ENCODE data around the gene HAUS8.

Gene HAUS8

GRCh38 chr19:17086120-17086519, 10.9 kb upstream of the HAUS8 start:
- no peak overlapping the region for H3K4me3 ChIP-seq (ENCODE audit: extremely low read depth, insufficient read depth, low read length, poor library complexity, severe bottlenecking)
- H3K27ac ChIP-seq (ENCODE audit: low read depth, low read length, severe bottlenecking): peak overlapping the region; percentile 16
- peaks cover 35% of the 10 kb centered on the region for H3K4me1 ChIP-seq (ENCODE audit: control insufficient read depth, insufficient read depth, low read length, poor library complexity, severe bottlenecking)
- peaks cover 60% of the 10 kb centered on the region for H3K36me3 ChIP-seq (ENCODE audit: control insufficient read depth, insufficient read depth, low read length)
- WGBS, 2 experiments (ENCODE audit: insufficient coverage in 2 of 2): 94 to 96% methylated on average over 13 to 14 of the region's 14 CpGs
- peaks cover 3% of the 10 kb centered on the region for H3K9me3 ChIP-seq (ENCODE audit: control insufficient read depth, low read length)

GRCh38 chr19:17081672-17082630, 6.7 kb upstream of the HAUS8 start:
- 90% methylated on average over 11 to 15 of the region's 20 CpGs for WGBS, 2 experiments (ENCODE audit: insufficient coverage in 2 of 2)
- peaks cover 41% of the 10 kb centered on the region for H3K4me1 ChIP-seq (ENCODE audit: control insufficient read depth, insufficient read depth, low read length, poor library complexity, severe bottlenecking)
- no peaks in the 10 kb centered on the region for H3K9me3 ChIP-seq (ENCODE audit: control insufficient read depth, low read length)
- no peak overlapping the region for H3K4me3 ChIP-seq (ENCODE audit: extremely low read depth, insufficient read depth, low read length, poor library complexity, severe bottlenecking)
- no peak overlapping the region for H3K27ac ChIP-seq (ENCODE audit: low read depth, low read length, severe bottlenecking)
- H3K36me3 ChIP-seq (ENCODE audit: control insufficient read depth, insufficient read depth, low read length): peaks cover 56% of the 10 kb centered on the region

GRCh38 chr19:17080440-17080801, 5.2 kb upstream of the HAUS8 start:
- Histone ChIP-seq H3K4me3 (ENCODE audit: extremely low read depth, insufficient read depth, low read length, poor library complexity, severe bottlenecking) (no peak overlapping the region), H3K9me3 (ENCODE audit: control insufficient read depth, low read length) (no peaks in the 10 kb centered on the region), H3K27ac (ENCODE audit: low read depth, low read length, severe bottlenecking) (peak overlapping the region; percentile 91), H3K36me3 (ENCODE audit: control insufficient read depth, insufficient read depth, low read length) (peaks cover 44% of the 10 kb centered on the region), H3K4me1 (ENCODE audit: control insufficient read depth, insufficient read depth, low read length, poor library complexity, severe bottlenecking) (peaks cover 33% of the 10 kb centered on the region)
- WGBS, 2 experiments (ENCODE audit: insufficient coverage in 2 of 2): 95 to 100% methylated on average over 1 to 3 of the region's 4 CpGs

GRCh38 chr19:17079710-17080439, 4.6 kb upstream of the HAUS8 start:
- Histone ChIP-seq H3K36me3 (ENCODE audit: control insufficient read depth, insufficient read depth, low read length) (peaks cover 39% of the 10 kb centered on the region), H3K4me1 (ENCODE audit: control insufficient read depth, insufficient read depth, low read length, poor library complexity, severe bottlenecking) (peaks cover 33% of the 10 kb centered on the region), H3K4me3 (ENCODE audit: extremely low read depth, insufficient read depth, low read length, poor library complexity, severe bottlenecking) (peak overlapping the region; percentile 14), H3K9me3 (ENCODE audit: control insufficient read depth, low read length) (no peaks in the 10 kb centered on the region), H3K27ac (ENCODE audit: low read depth, low read length, severe bottlenecking) (peak overlapping the region; percentile 91)
- 61 to 67% methylated on average over 27 to 28 of the region's 28 CpGs for whole genome bisulfite sequencing, 2 experiments (ENCODE audit: insufficient coverage in 2 of 2)

- Histone ChIP-seq H3K36me3 (ENCODE audit: control insufficient read depth, insufficient read depth, low read length) (peaks cover 37% of the 10 kb centered on the region), H3K4me1 (ENCODE audit: control insufficient read depth, insufficient read depth, low read length, poor library complexity, severe bottlenecking) (peaks cover 35% of the 10 kb centered on the region), H3K9me3 (ENCODE audit: control insufficient read depth, low read length) (no peaks in the 10 kb centered on the region), H3K27ac (ENCODE audit: low read depth, low read length, severe bottlenecking) (peak overlapping the region; percentile 91), H3K4me3 (ENCODE audit: extremely low read depth, insufficient read depth, low read length, poor library complexity, severe bottlenecking) (peak overlapping the region; percentile 14)
- 88 to 93% methylated on average over 13 to 18 of the region's 19 CpGs for WGBS, 2 experiments (ENCODE audit: insufficient coverage in 2 of 2)
Measured at GRCh38 chr19:17078920-17079709, 3.9 kb upstream of the HAUS8 start.

- H3K27ac ChIP-seq (ENCODE audit: low read depth, low read length, severe bottlenecking): peak overlapping the region; percentile 91
- H3K4me1 ChIP-seq (ENCODE audit: control insufficient read depth, insufficient read depth, low read length, poor library complexity, severe bottlenecking): peaks cover 37% of the 10 kb centered on the region
- no peak overlapping the region for H3K4me3 ChIP-seq (ENCODE audit: extremely low read depth, insufficient read depth, low read length, poor library complexity, severe bottlenecking)
- WGBS, 2 experiments (ENCODE audit: insufficient coverage in 2 of 2): 89 to 94% methylated on average over 17 to 18 of the region's 19 CpGs
- H3K9me3 ChIP-seq (ENCODE audit: control insufficient read depth, low read length): no peaks in the 10 kb centered on the region
- H3K36me3 ChIP-seq (ENCODE audit: control insufficient read depth, insufficient read depth, low read length): peaks cover 31% of the 10 kb centered on the region
Measured at GRCh38 chr19:17078036-17078919, 3.0 kb upstream of the HAUS8 start.

- peaks cover 36% of the 10 kb centered on the region for H3K36me3 ChIP-seq (ENCODE audit: control insufficient read depth, insufficient read depth, low read length)
- H3K27ac ChIP-seq (ENCODE audit: low read depth, low read length, severe bottlenecking): no peak overlapping the region
- peaks cover 37% of the 10 kb centered on the region for H3K4me1 ChIP-seq (ENCODE audit: control insufficient read depth, insufficient read depth, low read length, poor library complexity, severe bottlenecking)
- H3K9me3 ChIP-seq (ENCODE audit: control insufficient read depth, low read length): no peaks in the 10 kb centered on the region
- peak overlapping the region; percentile 72 for H3K4me3 ChIP-seq (ENCODE audit: extremely low read depth, insufficient read depth, low read length, poor library complexity, severe bottlenecking)
- WGBS, 2 experiments (ENCODE audit: insufficient coverage in 2 of 2): 91 to 94% methylated on average over 16 of the region's 17 CpGs
Measured at GRCh38 chr19:17077447-17078028, 2.3 kb upstream of the HAUS8 start.

GRCh38 chr19:17076543-17076991, 1.3 kb upstream of the HAUS8 start:
- Histone ChIP-seq H3K27ac (ENCODE audit: low read depth, low read length, severe bottlenecking) (no peak overlapping the region), H3K4me3 (ENCODE audit: extremely low read depth, insufficient read depth, low read length, poor library complexity, severe bottlenecking) (peak overlapping the region; percentile 72), H3K9me3 (ENCODE audit: control insufficient read depth, low read length) (no peaks in the 10 kb centered on the region), H3K36me3 (ENCODE audit: control insufficient read depth, insufficient read depth, low read length) (peaks cover 34% of the 10 kb centered on the region), H3K4me1 (ENCODE audit: control insufficient read depth, insufficient read depth, low read length, poor library complexity, severe bottlenecking) (peaks cover 37% of the 10 kb centered on the region)
- WGBS, 2 experiments (ENCODE audit: insufficient coverage in 2 of 2): 8 to 15% methylated on average over 11 to 12 of the region's 12 CpGs

- no peaks in the 10 kb centered on the region for H3K9me3 ChIP-seq (ENCODE audit: control insufficient read depth, low read length)
- peak overlapping the region; percentile 72 for H3K4me3 ChIP-seq (ENCODE audit: extremely low read depth, insufficient read depth, low read length, poor library complexity, severe bottlenecking)
- peak overlapping the region; percentile 10 for H3K27ac ChIP-seq (ENCODE audit: low read depth, low read length, severe bottlenecking)
- peaks cover 37% of the 10 kb centered on the region for H3K4me1 ChIP-seq (ENCODE audit: control insufficient read depth, insufficient read depth, low read length, poor library complexity, severe bottlenecking)
- peaks cover 33% of the 10 kb centered on the region for H3K36me3 ChIP-seq (ENCODE audit: control insufficient read depth, insufficient read depth, low read length)
- WGBS, 2 experiments (ENCODE audit: insufficient coverage in 2 of 2): 0 to 1% methylated on average over 31 to 33 of the region's 43 CpGs
Measured at GRCh38 chr19:17075864-17076542, 751 bp upstream of the HAUS8 start.
